Activated gamma-delta T cell treated with anti-CD3 and anti-CD28 coated beads, Interleukin-2, amount 50 U/mL, for 16 hours (primary cell): ENCODE results near the gene ING4.

Source experiments
- DNase-seq: peaks from one replicate; pipeline ENCODE4 v3.0.0-alpha.2; 2020; ENCODE audit warnings: low read depth

Gene ING4

DNA sequence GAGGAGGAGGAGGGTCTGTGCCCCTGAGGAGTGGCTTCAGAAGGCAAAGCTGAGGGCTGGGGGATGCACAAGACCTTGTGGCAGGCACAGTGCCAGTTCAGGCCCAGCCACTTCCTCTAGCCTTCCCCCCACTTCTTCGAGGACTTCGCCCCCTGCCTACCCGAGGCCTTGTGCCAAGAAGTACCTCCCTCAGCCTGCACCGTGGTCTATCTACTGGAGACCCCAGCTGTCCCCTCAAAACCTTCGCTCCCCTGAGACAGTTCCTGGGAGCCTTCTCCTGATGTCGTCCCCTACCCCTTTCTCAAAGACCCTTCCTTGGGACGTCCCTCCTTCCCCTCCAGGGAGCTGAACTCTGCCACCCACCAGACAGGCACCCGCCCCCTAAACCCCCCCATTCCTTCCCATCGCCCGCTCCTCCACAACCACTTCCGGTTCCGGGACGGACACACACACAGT is 25.7 kb upstream of the ING4 start:
- DNase-seq: peak; percentile 72

- DNase-seq: no peak
These were observed 22.9 kb upstream of the ING4 start for GRCh38 chr12:6685814-6686213.

DNA sequence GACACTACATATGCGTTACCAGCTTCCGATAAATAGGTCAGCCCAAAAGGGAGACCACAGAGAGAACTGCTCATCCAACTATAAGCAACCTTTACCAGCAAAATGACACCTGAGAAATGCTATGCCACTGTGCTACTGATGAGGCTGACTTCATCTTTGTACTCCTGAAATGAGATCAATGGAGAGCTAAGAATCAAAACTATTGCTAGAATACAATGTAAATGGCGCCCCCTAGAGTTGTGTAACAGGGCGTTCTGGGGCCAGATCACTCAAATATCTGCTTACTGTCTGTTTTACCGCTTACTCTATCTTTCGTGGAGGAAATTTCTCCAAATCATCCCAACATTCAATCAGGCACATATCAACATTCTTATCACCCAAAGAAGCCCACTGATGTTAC is 21.7 kb upstream of the ING4 start:
- peak; percentile 20 for DNase-seq

GRCh38 chr12:6676962-6677361 is 14.0 kb upstream of the ING4 start:
- no peak for DNase-seq

DNA sequence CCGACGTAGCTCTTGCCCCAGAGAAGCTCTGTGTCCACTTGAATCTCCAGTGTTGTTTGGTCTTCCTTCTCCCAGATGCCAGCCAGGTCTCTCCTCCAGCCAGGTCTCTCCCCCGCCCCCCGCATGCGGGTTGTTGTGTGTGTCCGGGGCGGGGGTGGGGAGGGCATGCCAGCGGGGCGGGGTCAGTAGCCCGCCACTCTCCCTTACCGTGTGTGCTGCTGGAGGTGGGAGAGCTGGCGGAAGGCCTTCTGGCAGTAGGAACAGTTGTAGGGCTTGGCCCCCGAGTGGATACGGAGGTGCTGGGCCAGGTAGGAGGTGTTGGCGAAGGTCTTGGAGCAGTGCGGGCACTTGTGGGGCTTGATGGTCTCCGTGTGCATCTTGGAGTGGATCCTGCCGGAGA is 9.2 kb upstream of the ING4 start:
- DNase-seq: no peak

DNA sequence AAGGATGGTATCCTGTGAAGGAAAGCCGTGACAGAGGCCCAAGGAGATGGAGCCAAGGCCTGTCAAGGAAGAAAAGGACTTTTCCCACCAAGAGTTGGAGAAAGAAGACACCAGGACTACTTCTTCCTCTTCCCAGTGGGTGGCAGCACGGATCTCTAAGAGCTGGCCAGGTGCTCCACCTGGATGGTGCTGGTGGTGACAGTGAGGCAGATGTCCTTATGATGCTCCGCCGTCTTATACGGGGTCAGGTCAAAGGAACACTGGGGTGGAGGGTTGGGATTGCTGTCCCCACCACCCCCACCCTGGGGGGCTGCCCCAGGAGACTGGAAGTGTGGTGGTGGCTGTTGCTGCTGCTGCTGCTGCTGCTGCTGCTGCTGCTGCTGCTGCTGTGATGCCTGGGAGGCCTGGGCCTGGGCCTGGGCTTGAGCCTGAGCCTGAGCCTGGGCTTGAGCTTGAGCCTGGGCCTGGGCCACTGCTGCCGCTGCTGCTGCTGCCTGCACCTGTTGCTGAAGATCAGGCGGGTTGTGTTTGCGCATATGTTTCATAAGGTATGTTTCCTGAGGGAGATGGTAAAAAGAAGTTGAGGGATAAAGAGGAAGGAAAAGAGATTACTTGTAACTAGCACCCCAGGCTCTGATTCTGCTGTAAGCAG is 4.8 kb upstream of the ING4 start:
- DNase-seq: no peak

DNA sequence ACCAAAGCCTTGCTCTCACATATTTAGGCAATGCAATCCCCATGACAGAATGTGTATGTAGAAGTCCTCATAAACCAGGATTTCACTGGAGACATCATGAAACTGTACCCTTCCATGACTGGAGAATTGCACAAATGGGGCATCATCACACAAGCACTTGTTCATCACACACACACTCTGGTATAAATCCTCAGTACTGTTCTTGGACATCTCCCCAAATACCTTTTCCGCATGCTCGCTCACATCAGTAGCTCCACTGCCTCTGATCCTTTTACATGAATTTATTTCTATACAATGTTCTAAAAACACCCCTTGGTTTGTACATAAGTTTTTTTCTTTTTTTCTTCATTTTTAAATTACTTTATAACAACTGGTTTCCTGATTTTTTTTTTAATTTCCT is 3.3 kb upstream of the ING4 start:
- DNase-seq: no peak

DNA sequence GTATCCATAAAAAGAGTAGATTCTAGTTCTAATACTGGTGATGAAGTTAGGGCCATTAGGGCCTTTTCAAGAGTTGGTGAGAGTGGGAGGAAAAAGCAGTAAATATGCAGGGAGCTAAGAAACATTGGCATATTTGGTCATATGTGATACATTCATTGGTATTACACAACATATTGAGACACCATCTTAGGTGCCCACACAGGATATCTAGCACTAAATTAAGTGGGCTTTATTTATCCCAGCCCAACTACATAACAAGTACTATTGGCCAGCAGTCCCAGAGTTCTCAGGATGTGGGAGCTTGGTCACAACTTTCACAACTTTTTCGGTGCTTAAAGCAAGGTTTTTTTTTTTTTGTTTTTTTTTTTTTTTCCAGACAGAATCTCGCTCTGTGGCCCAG is 2.0 kb upstream of the ING4 start:
- DNase-seq: no peak

GRCh38 chr12:6662602-6662905 is 365 bp downstream of the ING4 start:
- DNase-seq: no peak

- no peak for DNase-seq
These were observed 8.9 kb downstream of the ING4 start for GRCh38 chr12:6653987-6654386.

GRCh38 chr12:6653342-6653741 is 9.6 kb downstream of the ING4 start:
- no peak for DNase-seq

GRCh38 chr12:6652391-6652790 is 10.5 kb downstream of the ING4 start:
- no peak for DNase-seq

DNA sequence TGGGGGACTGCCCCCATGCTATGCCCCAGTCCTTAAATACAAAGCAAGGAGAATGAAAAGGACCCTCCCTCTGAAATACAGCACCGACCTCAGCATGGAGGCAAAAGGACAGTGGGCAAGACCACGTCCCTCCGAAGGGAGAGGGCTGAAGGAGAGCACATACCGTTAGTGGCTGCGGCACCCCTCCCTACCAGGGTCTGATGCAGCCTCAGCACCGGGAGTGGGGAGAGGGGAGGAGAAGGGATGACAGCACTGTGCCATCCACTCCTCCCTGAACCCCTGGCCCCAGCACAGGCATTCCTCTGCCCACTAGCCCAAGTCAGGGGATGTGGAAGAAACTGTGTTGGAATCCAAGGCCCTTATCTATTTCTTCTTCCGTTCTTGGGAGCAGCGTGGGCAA is 12.1 kb downstream of the ING4 start:
- DNase-seq: no peak

- DNase-seq: no peak
These were observed 15.8 kb downstream of the ING4 start, which contains the start of gene ACRBP for GRCh38 chr12:6647083-6647604. TSS of gene ACRBP (minus strand) at chr12:6647432. CDS start at chr12:6647366, 66 bp downstream.

GRCh38 chr12:6646276-6647082 is 16.4 kb downstream of the ING4 start:
- no peak for DNase-seq

GRCh38 chr12:6644903-6645302 is 18.0 kb downstream of the ING4 start:
- no peak for DNase-seq

- no peak for DNase-seq
These were observed 18.7 kb downstream of the ING4 start for GRCh38 chr12:6644257-6644596.

- no peak for DNase-seq
These were observed 19.2 kb downstream of the ING4 start for GRCh38 chr12:6643569-6644256.

GRCh38 chr12:6641131-6641530 is 21.8 kb downstream of the ING4 start:
- DNase-seq: no peak

- no peak for DNase-seq
These were observed 22.4 kb downstream of the ING4 start for GRCh38 chr12:6640497-6640896.

DNA sequence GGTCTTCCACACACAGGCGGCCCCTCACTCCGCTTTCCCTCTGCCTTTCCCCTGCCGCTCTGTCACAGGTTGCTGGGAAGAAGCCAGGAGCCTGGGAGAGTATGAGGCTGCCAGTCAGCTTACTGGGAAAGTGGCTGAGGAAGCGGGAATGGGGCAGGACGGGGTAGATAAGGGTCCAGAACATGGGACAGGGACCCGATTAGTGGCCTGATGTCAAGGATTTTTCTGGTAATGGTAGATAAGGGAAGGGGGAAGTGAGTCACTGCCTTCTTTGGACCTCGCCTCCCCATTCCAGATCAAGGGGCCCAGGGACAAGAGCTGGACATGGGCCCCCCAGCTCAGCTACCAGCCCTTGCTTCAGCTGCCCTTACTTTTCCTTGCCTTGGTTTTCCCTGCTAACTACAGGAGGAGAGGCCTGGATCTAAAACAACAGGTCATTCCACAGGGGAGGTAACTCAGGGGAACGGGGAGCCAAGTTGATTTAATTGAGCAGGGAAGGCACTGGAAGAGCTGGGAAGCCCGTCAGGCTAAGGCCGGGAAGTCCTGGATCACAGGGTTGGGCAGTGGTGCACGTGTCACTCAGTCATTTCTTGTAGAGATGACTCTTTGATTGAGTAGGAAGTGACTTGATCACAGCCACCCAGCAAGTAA is 23.6 kb downstream of the ING4 start:
- no peak for DNase-seq

DNA sequence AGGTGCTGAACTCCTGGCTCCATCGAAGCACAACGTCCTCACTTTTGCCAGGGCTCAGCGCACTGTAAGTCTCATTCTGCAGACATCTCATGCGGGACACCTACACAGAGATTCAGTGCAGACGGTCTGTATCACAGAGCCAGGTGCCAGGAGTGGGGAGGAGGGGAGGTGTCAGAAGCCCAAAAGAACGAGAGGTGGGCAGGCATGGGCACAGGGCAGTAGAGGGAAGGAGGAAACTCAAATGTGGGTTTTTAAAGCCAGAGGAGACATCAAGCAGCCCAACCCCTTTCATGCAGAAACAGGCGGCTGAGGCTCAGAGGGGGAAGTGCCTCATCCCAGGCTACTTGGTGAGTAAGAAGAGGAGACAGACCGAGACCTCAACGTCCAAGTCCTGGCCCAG is 24.6 kb downstream of the ING4 start:
- DNase-seq: no peak
